IPS-11a (cell line): ENCODE results near the gene HMG20A.

ENCODE experiments used
- H3K4me3 ChIP-seq: one replicate; pipeline ENCODE4 v1.5.1; 2013; ENCODE audit warnings: low read depth, low read length, control low read depth

The HMG20A gene

DNA sequence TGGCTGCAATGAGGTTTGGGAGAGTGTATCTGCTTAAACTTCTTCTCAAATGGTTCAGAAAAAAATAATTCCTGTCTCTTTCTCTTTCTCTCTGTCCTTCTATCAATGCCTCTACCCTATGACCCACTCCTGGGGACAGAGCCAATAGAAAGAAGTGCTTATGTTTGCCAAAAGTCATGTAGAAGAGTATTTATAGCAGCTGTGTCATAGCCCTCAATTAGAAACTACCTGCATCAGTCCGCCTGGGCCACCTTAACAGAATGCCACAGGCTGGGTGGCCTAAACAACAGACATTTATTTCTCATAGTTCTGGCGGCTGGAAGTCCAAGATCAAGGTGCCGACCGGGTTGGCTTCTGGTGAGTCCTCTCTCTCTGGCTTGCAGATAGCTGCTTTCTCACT is 92.5 kb downstream of the HMG20A start:
- no peak overlapping the region for H3K4me3 ChIP-seq

DNA sequence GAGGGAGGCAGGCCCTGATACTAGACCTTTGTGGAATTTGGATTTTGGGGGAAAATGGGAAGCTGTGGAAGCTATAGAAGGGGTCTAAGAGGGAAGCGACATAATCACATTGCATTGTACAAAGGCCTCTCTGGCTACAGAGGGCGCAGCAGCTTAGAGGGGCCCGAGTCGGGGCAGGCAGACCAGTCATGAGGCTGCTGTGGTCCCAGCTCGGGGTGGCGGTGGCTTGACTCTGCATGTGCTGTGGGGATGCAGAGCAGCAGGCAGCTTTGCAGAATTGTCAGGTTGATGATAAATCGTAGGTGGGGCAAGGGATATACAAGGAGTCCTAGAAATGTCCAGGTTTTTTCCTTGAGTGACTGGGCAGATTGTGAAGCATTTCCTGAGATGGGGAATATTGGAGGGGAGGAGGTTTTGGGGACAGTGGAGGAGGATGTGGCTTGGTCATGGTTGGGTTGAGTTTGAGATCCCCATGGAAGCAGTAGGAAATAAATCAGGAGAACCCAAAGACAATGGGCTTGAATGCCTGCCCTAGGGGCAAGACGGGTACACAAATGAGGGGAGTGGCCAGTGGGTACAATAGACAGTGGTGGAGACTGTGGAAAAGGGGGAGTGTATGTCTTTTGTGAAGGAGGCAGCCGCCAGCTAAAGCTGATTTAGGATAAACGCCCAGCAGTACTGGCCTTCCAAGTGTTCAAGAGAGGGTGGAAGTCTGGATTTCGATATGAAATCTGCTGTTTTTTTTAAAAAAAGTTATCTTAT is 94.1 kb downstream of the HMG20A start:
- H3K4me3 ChIP-seq, result no peak overlapping the region

DNA sequence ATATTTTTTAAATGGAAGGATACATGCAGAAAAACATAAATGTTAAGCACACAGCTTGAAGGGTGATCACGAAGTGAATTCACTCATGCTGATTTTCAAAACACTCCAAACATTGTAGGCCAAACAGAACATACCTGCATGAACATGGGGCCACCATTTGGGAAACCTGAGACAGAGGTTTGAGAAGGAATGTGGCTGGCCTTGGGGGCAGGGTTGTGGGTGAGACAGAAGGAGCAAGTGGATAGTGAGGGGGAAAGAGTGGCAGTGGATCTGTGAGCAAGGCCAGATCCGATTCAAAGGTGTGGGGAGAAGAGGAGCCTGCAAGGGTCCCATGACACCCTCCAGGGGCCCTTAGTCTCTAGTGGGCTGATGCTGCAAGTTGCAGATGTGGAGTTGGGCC is 94.9 kb downstream of the HMG20A start:
- H3K4me3 ChIP-seq, result no peak overlapping the region

DNA sequence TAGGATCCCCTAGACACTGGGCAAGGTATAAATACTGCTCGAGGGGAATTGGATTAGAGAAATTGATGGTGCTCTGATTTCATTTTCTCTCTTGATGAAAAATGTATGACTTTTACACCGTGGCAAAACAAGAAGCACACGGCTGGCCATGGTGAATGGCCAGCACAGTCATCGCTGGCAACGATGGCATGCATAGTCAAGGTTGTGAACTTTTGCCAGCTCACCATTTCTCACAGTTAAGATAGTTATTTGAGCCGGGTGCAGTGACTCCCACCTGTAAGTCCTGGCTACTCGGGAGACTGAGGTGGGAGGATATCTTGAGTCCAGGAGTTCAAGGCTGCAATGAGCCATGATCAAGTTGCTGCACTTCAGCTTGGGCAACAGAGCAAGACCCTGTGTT is 95.4 kb downstream of the HMG20A start:
- no peak overlapping the region for H3K4me3 ChIP-seq

DNA sequence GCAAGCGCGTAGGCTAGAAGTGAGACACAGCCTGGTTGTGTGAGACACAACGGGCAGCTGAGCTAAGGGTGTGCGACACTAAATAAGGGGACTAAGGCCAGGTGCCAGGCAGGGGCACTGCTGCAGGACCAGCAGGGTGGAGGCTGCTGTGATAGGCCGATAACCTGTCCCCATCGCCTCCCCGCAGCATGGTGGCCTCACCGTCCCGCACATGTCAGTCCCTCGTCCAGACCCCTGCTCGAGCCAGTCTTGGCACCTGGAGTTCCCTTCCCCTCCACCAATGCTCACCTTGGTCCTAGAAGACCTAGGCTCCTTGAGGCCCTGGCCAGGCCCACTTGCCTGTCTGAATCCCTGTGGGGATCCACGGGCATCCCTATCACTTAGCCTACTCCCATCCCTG is 96.1 kb downstream of the HMG20A start:
- H3K4me3 ChIP-seq, result no peak overlapping the region

DNA sequence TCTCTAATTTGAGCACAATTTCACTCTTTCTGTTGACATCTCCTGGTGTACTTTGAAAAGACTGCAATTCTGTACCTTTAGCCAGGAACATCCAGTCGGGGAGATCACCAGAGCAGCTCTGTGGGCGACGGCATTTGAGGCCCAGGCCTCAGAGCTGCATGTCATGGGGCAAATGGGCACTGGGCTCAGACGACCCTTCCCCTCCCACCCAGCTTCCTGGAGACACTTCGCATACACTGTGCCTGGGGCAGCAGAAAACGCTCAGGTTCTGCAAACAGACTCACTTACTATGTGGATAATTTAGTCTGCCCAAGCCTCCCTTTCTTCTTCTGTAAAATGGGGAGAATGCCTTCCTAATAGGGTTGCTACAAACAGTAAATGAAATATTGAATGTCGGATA is 96.9 kb downstream of the HMG20A start:
- no peak overlapping the region for H3K4me3 ChIP-seq

DNA sequence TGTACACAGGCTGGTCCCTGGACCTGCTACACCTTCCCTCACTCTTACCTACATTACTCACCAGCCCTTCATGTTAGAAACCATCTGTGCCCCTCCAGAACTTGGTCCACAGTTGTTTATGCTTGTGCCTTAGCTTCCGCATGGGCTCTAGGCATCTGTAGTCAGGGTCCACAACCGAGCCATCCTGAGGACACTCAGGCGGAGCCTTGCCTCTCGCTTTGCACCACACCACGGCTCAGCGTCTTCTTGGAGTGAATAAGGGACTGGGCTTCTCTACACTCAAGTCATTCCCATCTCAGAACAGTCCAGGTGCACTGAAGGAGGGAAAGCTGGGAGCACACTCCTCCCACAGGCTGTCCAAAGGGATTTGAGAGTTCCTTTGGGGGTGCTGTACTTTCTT is 97.8 kb downstream of the HMG20A start:
- H3K4me3 ChIP-seq, result no peak overlapping the region

DNA sequence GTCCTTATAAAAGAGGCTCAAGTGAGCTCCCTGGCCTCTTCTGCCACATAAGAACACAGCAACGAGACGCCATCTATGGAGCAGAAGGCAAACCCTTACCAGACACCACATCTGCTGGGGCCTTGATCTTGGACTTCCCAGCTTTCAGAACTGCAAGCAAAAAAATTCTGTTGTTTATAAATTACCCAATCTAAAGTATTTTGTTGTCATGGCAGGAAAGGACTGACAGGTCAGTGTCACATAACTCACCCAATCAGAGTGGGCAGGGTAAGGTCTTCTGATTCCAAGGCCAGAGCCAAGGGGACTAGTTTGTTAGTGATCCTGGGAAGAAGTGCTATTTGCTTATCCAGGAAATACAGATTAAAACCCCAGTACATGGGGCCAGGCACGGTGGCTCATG is 98.9 kb downstream of the HMG20A start:
- no peak overlapping the region for H3K4me3 ChIP-seq

DNA sequence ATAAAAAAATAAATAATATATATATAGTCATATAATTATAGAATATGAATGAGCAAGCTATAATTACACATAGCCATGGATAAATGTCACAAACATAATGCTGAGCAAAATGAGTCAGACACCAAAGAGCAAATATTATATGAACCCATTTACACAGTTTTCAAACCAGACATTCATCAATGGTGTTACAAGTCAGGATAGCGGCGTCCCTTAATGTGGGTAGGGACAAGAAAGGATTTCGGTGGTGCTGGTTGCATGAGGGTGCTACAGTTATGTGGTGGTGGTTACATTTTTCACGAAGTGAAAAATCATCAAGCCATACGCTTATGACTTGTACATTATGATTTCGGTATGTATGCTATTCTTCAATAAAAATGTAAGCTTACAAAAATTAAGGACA is 100.5 kb downstream of the HMG20A start:
- H3K4me3 ChIP-seq, result no peak overlapping the region

DNA sequence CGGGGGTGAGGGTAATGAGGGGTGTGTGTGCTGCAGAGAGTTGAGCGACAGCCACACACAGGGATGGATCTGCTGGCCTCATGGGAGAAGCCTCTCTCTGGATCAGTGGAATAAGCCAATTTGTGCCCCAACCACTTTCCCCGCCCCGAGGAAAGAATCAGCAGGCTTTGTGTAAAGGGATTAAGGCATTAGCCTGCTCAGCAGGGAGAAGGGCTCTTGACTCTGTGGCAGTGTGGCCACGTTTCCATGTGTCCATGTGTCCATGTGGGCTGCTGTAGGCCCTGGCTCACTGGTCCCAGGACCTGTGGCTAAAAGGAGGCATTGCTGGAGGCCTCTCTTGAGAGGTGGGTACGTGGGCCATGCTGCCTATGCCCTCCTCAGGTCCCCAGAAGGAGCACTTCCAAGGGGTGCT is 104.7 kb downstream of the HMG20A start:
- no peak overlapping the region for H3K4me3 ChIP-seq

DNA sequence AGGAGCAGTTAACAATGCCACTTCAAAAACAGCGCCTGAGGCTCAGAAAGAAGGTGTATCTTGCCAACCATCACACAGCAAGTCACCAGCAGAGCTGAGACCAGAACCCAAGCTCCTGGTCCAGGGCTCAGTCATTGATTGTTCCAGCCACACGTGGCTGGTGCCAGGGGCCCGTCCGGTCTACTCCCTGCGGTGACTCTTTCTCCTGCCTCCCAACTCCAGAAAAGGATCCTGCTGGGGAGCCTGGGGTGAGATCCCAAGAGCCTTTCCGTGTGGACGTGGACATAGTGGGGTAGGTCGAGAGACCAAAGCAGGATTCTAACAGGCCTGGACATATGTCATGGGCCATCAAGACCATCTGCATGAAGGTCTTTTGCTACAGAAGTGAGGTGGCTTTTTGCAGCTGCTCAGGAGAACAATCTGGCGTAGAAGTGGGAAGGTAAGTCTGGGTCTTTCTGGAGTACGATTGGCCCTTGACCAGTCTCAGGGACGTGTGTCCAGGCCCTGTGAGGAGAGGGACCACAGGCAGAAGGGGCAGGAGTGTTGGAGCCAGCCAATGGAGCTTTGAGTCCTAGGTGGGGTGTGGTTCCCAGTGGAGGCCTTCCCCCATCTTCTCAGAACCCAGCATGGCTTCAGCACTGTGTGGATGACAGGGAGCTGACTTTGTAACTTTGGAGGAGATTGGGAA is 105.4 kb downstream of the HMG20A start:
- no peak overlapping the region for H3K4me3 ChIP-seq

DNA sequence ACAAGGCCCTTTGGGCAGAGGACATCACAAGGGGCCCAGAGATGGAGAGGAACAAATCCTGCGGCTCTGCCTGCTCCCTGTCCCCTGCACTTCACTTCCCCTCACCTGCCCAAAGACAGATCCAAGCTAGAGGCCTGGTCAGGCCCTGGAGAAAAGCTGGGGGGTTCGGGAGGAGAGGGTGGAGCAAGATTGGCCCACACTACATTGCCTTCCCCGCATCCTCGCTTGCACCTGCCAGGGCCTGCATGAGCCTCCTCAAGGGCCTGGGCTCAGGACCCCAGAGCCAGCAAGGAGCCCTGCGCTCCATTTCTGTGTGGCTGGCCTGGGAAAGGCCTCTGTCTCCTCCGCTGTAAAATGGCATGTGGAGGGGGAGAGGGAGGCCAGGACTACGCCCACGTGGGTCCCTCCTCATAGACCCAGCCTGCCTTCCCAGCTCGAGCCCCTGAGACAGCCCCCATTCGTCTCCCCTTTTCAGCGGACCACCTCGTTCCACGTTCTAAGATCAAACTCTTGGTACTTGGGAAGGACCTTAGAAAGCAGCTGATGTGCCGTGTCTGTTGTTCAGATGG is 106.0 kb downstream of the HMG20A start:
- H3K4me3 ChIP-seq, result no peak overlapping the region

DNA sequence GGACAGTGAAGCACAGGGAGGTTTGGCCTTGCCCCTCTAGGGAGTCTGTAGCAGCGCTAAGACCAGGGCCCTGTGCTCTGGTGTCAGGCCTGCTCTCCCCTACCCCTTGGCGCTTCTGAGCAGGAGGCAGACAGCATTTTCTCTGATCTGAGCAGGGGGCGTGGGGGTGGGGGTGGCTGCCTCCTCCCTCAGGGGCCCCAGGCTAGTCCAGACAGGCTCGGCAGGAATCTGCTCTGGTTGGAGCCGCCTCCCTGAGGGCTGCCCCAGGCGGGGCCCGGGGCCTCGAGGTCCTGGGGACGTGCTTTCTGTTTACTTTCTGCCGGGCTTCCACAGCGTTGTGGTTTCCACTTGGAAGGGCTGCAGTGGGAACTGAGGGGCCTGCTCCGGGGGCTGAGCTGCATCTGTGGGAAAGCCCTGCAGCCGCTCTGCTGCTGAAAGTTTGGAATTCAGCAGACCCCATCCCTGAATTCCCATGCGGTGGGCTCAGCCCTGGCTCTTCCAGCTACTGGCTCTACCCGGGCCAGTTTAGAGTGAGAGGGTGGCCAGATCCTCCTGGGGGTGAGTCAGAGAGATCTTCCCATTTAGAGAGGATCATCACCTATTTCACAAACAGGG is 106.6 kb downstream of the HMG20A start:
- no peak overlapping the region for H3K4me3 ChIP-seq

DNA sequence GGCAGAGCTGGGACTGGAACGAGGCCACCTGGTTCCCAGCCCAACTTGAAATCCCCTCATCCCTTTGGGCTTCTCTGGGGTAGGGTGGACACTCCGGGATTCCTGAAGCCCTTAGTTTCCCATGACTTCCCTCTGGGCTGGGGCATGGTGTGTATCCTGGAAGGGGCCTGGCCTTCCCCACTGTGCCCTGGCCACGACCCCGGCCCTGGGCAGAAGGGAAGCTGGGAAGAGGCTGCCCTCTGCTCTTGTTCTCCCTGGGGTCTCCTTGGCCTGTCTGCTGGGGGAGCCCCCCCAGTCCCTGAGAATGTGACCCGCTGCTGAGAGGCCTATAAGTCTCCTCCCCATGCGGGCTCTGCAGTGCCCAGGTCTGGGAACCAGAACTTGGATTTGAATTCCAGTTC is 107.1 kb downstream of the HMG20A start:
- H3K4me3 ChIP-seq, result no peak overlapping the region

DNA sequence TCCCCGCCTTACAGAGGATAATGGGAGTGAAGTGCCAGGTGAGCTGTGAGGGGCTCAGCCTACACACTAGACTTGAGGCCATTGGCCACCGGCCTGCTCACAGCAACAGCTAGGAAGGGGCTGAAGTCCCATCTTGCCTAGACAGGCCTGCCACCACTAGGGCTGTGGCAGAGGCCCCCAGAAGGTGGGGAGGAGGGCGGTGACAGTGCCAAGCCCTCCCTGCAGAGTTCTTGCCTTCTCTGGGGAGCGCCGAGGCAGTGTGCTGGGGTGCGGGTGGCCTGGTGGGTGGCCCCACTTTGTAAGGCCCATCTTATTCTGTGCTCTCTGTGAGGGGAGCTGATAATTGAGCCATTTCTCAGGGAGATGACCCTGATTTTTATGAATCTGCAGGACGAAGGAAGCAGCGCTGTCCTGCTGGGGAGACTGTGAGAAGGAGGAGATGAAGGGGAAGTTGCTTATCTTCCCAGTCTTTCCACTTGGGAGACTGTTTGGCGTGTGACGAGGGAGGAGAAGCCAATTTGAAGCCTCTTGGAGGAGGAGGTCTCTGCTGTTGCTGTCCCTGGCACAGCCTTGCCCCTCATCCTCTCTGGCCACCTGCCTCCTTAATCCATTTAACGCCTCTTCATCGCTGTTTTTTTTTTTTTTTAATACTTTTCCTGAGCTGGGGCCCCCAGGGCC is 107.7 kb downstream of the HMG20A start:
- no peak overlapping the region for H3K4me3 ChIP-seq

DNA sequence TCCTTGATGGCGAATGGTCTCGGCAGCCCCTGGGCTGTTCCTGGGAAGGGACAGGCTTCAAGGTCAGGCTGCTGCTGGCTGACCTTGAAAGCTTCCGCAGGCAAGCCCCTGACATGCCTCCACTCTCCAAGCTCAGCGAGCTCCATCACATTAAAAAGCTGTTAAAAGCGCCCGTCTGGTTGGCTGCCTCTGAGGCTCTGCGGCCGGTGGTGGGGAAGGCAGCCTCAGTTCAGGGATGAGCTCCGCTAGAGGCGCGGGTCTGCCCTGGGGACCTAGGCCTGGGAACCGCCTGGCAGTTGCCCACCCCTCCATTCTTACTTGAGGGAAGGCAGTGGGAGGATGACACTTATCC is 108.3 kb downstream of the HMG20A start:
- H3K4me3 ChIP-seq, result no peak overlapping the region

DNA sequence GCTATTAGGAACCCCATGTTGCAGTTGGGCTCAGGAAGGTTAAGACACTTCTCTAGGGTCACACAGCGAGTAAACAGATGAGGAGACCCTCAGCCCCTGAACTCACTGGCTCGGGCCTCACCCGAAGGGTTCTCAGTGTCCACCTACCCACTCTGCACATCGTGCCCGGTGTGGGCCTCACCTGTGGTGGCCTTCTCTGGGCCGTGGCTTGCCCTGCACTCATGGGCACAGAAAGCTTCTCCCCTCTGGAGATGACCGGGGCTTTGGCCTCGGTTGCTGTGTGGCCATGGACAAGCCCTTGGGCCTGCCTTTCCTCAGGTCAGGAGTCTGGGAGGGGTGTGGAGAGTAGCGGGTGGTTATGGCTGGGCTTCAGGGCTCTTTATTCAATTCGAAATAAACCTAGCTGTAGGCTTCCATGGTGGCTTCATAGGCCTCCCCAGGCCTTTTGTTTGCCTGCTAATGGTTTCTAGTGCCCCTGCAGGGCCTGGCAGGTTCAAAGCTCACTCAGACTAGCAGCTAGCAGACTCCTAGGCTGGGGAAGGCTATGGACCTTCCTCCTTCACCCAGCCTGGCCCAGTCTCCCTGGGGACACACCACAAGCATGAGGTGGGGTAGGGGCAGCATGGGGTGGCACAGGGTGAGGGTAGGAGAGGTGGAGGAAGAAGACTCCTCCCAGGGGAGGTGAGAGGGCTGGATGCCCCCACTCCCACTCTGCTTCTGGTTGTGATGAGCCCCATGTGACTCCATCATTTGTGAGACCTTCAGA is 108.9 kb downstream of the HMG20A start:
- no peak overlapping the region for H3K4me3 ChIP-seq

DNA sequence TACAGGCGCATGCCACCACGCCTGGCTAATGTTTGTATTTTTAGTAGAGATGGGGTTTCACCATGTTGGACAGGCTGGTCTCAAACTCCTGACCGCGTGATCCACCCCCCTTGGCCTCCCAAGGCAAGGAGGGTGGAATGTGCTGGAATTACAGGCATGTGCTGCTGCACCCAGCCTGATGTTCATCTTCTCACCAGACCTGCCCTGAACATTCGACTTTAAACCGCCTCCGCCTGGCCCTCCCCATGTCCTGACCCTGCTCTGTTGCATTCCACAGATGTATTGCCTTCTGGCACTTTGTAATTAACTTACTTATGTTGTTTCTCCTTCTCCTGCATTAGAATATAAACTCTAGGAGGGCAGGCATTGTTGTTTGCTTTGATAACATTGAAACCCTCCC is 109.9 kb downstream of the HMG20A start:
- no peak overlapping the region for H3K4me3 ChIP-seq

DNA sequence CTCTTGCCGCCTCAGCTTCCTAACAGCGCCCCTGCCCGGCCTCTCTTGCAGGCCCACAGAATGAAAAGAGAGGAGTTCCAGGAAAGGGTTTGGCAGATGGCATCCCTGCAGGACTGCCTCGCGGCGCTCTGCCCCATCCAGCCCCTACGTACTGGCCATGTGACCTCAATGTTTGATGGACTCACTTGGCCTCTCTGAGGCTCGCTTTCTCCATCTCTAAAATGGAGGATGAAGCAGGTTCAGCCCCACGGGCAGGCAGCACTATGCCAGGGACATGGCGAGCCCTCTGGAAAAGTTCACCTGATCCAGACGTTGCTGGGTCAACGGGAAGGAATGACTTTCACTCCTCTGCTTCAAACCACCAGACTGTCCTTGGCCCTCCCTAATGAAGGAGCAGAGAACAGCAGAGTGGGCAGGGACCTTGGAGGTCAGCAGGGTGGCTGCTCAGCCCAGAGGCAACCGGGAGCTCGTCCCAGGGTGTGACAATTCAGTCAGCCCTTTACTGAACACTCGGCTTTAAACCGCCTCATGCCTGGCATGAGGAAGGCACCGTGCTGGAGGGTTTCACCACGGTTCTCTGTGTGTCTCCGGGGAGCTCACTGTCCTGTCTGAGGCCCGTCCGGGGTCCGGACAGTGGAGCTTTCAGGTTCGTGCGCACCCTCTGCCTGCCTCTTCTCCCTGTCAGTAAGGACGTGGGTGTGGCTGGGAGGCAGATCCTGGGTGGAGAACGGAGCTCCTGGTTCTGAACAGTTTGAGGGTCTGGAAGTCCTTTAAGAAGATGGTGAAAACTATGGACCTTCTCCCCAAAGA is 110.7 kb downstream of the HMG20A start:
- no peak overlapping the region for H3K4me3 ChIP-seq
